Measurements from ENCODE around the gene CYYR1.

Gene CYYR1

DNA sequence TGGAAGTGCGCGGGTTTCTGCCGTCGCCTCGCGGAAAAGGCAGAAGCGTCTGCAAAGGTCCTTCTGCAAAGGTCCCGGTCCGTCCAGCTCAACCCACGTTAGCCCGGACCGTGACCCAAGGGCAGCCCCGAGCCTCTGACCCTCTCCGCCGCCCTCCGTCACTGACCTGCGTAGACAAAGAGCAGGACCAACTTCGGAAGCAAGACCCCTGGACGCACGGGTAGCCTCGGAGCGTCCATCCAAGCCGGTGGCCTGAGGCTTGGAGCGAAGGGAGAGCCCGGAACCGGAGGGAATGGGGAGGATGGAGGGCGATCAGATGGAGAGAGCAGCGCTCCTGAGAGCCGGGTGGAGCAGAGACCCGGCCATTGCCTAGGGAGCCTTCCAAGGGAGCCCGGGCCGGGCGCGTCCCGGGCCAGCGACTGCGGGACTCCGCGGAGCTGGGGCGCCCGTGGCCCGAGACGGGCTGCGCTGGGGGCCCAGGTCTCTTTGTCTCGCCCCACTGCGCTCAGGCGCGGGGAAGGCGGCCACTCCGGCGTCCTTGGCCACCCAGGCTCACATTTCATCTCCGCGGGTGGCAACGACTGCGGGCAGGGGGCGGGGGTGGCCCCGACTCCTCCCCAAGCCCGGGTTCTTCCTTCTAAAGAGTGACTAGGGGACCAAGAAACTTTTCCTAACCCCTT, at the start of gene CYYR1:
Gene CYYR1 (minus strand): TSS at position 585 of the 680 bp plus-strand sequence. CDS start 346 bp downstream, at position 239.
- DNase-seq: no peak

DNA sequence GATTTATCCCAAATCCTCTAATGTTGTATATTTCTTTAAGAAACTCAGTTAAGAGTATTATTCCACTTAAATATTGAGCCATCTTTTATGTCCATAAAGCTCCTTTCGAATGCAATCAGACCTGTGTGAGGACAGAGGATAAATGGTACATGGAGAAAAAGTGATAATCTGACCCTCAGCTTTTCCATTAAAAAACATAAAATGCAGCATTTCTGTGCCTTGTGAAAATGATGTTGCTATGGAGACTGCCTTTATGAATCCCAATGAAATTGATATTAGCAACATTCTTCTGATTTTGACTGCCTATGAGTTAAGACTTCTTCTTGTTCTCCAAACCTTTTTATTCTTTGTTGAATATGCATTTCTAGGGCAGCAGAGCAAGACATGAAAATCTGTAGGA, 44.1 kb upstream of the CYYR1 start:
- no peak for DNase-seq

GRCh38 chr21:26614251-26614650, 41.2 kb upstream of the CYYR1 start:
- no peak for DNase-seq

DNA sequence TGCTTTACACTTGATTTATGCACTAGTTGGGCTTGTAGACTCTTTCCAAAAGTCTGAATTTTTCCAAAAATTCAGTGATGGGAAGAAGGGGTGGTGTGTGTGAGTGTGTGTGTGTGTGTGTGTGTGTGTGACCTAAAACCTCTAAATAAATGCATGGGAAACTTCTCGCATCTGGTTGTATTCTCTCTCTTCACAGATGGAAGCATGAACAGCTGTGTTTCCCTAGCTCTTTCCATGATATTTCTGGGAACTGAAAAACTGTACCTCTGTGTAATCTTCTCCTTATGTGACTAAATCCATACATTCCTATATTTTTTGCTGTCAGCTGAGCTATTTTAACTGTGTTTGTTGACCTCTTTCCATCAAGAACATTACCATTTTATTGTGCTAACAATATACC, 26.2 kb upstream of the CYYR1 start:
- DNase-seq: no peak

- no peak for DNase-seq
Measured at GRCh38 chr21:26597981-26598380, 24.9 kb upstream of the CYYR1 start.

GRCh38 chr21:26597031-26597430, 23.9 kb upstream of the CYYR1 start:
- no peak for DNase-seq

DNA sequence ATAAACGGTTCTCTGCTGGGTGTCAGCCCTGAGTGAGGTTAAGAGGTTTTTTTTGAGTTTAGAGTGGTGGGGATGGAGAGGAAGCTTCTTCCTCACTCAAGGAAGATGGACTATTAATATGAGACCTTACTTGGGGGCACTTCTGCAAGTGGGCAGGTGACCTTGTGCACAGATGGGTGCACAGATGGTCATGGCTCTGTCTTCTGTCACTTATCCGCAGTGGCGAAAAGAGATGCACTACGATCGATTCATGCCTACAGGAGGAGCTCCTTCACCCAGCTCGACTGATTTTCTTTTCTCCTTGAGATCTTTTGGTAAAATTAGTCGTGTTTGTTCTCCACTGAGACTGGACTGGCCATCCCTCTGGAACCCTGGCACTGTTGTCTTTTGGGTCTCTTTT, 22.9 kb upstream of the CYYR1 start:
- no peak for DNase-seq

DNA sequence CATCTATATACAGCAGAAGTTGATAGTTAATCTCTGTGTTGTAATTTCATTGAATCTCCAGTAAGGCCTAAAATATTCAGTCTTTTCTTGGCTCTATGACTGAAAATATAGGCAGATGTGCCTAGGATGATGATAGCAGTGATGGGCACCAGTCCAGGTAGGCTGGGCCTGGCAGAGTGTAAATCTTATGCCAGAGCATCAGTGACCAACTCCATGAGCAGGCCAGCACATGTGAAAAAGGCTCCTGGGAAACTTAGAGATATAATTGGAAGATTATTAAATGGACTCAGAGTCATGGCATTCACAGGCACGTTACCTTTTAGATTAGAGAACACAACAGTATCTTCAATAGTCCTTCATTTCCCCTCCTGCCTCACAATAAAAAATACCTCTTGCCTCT, 20.7 kb upstream of the CYYR1 start:
- DNase-seq: no peak

DNA sequence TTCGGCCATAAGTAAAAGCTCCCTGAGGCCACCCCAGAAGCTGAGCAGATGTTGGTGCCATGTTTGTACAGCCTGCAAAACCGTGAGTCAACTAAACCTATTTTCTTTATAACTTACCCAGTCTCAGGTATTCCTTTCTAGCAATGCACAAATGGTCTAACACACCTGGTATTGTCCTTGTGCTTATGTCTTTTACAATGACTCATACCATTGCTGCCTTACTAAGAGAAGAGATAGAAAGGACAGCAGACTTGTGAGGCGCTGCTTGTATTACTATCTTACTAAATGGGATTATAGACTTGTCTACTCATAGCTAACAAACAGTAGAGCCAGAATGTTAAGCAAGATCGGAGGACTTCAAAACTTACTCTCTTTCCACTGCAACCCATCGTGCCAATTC, 18.5 kb upstream of the CYYR1 start:
- no peak for DNase-seq

DNA sequence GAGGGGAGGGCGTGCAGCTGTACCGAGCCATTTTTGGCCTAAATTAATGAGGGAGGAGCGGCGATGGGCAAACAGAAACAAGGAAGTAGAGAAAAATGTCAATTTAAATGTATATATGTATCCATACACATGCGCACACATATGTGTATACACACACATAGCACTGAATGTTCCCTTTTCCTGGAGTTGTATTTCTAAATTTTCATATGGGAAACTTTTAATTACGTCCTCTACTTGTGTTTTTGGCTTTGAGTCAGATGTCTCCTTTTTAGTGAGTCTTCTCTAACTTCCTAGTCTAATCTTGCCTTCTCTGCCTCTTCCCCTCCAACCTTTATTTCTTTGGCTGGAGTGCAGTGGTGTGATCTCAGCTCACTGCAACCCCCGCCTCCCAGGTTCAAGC, 15.4 kb upstream of the CYYR1 start:
- no peak for DNase-seq

- DNase-seq: no peak
Measured at GRCh38 chr21:26587736-26588201, 14.7 kb upstream of the CYYR1 start.

DNA sequence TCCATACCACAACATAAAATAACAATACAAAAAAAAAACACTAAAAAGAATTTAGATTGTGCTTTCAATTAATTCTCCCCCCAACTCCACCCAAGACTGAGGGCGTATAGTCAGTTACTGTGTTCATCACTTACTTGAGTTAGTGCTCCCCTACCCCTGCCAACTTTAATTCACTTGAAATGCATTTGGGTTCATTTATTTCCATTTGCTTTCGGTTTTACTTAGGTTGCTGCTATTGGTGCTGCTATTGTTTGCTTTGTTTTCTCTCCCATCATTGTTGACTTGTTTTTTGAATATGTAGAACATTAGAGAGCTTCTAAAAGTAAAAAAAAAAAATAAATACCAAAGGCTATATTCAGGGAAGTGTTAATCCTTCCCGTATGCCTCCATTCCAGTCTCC, 10.7 kb upstream of the CYYR1 start:
- no peak for DNase-seq

DNA sequence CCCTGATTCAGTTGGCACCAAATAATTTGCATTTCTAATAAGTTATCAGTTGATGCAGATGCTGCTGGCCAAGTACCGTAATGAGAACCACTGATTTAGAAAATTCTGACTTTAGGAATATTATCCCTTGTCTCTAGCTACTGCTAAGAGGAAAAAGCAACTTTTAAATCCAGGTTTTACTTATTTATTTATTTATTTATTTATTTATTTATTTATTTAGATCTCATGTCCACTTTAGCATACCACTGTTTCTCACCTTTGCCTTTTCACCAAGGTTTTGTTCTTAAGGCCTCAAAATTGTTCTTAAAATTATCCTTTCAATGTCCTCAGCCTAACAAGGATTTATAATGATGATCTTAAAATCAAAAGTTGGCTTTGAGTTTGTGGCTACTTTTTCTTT, 8.7 kb upstream of the CYYR1 start:
- no peak for DNase-seq

DNA sequence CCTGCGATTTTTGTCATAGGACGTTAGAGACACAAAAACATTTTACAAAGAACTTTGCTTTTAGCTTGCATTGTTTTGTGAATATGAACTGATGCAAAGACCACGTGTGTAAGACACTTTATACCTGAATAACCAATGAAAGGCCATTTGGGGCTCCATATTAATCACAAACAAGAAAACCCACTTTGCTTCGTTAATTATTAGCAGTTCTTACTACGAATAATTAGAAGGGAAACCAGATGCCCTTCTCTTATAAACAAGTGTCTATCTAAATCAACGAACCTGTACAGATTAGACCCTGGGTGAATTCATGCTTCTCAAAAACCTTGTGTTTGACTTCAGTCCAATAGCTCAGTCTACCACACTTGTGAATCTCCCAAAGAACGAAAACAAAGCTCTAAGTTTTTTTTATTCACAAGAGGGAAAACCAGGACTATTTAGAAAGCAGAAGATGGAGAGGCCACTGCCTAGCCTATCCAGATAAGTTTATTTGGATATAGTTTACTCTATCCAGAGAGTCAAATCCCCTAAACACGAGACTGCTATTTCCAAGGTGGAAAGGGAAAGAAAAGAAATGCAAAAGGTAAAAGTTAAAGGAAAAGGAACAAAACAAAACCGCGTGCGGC, 897 bp downstream of the CYYR1 start:
- no peak for DNase-seq

GRCh38 chr21:26570203-26570602, 2.9 kb downstream of the CYYR1 start:
- DNase-seq: no peak

DNA sequence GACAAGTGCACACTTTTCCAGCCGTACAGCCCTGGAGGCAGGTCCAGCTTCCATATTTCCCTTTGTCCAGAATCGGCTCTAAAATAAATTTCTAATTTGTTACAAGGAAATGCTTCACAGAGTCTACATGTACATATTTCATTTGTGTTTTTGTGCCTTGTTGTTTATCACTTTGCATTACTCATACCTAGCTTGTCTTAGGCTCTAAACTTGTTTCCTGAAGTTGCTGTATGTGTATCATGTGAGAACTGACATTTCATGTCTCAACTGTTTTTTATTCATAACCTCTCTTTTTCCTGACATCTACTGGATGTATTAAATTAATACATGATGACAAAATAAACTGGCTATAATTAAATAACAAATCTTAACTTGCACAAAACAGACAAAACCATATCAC, 7.5 kb downstream of the CYYR1 start:
- DNase-seq: no peak

DNA sequence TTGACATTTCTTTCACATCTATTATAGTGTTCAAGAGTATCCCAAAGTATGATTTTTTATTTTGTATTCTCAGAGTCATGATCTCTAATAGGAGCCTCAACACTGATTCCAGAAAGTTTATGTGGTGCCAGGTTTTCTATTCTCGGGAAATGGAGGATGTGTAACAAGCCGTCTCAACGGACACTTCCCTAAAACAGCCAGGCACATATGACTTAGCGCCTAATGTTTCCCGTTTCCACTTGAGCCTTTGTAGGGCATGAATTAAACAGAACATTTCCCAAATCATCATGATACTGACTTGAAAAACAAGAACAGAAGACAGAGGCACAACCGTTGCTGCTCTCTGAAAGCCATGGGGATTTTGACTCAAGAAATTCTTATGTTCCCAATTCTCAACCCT, 8.0 kb downstream of the CYYR1 start:
- DNase-seq: no peak

GRCh38 chr21:26563856-26564503, 9.1 kb downstream of the CYYR1 start:
- DNase-seq: no peak

DNA sequence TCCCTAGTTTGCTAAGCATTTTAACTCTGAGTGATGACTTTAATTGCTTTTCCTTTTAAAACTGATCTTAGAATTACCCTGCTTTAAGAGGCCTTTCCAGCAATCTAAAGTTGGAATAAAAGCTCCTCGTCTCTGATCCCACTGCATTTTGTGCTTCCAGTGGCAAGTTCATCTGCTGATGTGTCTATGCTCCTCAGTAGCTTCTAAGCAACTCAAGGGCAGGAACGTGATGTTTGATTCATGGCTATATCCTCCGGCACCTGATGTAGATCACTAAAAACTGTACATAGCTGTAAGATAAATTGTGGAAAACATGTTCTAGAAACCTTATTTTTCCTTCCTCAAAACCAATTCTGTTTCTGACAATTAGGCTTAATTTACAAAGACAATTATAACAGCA, 12.5 kb downstream of the CYYR1 start:
- no peak for DNase-seq

GRCh38 chr21:26559099-26559498, 14.0 kb downstream of the CYYR1 start:
- DNase-seq: no peak

DNA sequence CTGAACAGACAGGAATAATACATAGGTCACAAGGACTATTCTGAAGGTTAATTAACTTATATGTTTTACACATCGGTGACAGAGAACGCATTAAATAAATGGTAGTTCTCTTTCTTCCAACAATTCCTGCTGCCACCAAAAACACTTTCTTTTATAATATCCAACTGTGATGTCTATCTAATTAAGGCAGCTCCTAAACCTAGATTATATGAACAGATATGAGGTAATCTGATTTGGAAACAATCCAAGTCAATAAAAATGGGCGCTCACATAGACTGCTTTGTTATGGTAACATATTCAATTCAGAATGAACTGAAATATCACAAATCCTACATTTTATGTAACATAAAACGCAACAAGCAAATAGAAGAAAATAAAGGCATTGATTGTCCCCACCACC, 16.0 kb downstream of the CYYR1 start:
- no peak for DNase-seq

GRCh38 chr21:26555540-26556146, 17.4 kb downstream of the CYYR1 start:
- no peak for DNase-seq

DNA sequence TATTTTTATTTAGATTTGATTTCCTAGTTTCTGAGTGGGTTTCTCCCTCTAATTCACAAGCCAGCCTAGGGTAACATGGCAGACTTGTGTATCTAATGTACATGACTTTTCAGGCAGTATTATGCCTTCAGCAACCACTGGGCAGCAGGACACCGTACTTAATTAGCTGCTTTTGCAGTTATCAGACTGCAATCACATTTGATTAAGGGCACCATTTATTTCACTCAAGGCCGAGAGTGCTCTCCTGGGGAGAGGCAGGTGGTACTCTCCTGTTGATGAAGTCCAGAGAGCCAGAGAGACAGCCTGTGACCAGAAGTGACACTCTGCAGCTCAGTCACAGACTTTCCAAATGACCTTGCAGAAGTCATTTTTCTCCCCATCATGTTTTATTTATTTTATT, 18.7 kb downstream of the CYYR1 start:
- no peak for DNase-seq

DNA sequence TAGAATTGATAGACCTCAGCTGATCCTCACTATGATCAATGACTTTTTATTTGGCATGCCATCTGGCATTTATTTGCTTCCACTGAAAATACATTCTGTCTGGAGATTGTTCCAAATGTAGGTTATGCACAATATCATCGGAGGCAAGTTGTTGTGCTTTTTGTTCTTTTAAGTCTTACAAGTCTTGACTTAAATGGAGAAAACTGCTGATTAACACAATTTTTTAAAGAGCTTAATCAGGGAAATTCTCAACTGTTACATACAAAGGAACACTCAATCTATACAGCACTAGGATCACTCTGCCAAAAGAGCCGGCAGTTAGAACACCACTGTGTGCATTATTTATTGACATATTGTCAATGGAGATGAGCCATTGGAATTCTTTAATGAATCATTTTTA, 19.2 kb downstream of the CYYR1 start:
- DNase-seq: no peak
